Retina (tissue), 1 donor: ENCODE measurements around the gene ACBD4.
"Not testable (repeated sequence)": the region's sequence is repeated elsewhere in the genome, so short reads cannot be mapped to it uniquely, and the experiment has no call there.

ENCODE experiments used
- DNase-seq: peaks from one replicate; pipeline ENCODE4 v3.0.0-alpha.2; 2016

Gene ACBD4

GRCh38 chr17:45121055-45121454, 14.4 kb upstream of the ACBD4 start:
- no peak for DNase-seq

GRCh38 chr17:45123076-45123770, 12.3 kb upstream of the ACBD4 start:
- no peak for DNase-seq

- no peak for DNase-seq
These were observed 11.3 kb upstream of the ACBD4 start for GRCh38 chr17:45123930-45124796.

GRCh38 chr17:45124797-45125122, 10.7 kb upstream of the ACBD4 start:
- not testable (repeated sequence) for DNase-seq

DNA sequence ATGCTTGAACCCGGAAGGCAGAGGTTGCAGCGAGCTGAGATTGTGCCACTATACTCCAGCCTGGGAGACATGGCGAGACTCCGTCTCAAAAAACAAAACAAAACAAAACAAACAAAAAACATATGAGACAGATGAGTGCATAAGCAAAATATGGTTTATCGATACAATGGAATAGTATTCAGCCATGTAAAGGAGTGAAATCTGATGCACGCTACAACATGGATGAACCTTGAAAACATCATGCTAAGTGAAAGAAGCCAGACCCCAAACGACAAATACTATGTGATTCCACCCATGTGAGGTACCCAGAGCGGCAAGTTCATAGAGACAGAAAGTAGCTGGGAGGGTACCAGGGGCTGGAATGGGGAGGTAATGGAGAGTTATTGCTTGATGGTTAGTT, 10.0 kb upstream of the ACBD4 start:
- no peak for DNase-seq

- no peak for DNase-seq
These were observed 8.3 kb upstream of the ACBD4 start for GRCh38 chr17:45127207-45127547.

- DNase-seq, result no peak
These were observed 7.8 kb upstream of the ACBD4 start for GRCh38 chr17:45127548-45128300.

GRCh38 chr17:45128331-45128730, 7.2 kb upstream of the ACBD4 start:
- no peak for DNase-seq

- no peak for DNase-seq
These were observed 6.5 kb upstream of the ACBD4 start for GRCh38 chr17:45128989-45129388.

DNA sequence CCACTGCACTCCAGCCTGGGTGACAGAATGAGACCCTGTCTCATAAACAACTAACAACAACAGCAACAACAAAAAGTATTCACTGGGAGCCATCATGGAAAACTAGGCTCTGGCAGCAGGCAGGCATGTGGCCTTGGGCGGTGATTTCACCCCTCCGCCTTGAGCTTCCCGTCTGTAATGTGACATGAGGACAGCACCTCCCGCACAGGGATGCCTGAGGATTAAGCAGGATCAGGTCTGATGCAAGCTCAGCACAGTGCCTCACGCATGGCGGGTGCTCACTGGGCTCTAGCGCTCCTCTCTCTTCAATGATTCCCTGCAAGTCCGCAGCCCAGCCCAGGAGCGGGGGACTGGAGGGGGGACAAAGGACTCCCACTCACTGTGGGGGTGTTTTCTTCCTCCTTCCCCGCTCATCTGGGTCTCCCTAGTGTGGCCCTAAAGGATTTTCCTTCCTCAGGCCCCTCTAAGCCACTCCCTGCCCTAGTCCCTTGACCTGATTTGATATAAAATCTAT, 6.0 kb upstream of the ACBD4 start:
- DNase-seq, result peak; percentile 38

DNA sequence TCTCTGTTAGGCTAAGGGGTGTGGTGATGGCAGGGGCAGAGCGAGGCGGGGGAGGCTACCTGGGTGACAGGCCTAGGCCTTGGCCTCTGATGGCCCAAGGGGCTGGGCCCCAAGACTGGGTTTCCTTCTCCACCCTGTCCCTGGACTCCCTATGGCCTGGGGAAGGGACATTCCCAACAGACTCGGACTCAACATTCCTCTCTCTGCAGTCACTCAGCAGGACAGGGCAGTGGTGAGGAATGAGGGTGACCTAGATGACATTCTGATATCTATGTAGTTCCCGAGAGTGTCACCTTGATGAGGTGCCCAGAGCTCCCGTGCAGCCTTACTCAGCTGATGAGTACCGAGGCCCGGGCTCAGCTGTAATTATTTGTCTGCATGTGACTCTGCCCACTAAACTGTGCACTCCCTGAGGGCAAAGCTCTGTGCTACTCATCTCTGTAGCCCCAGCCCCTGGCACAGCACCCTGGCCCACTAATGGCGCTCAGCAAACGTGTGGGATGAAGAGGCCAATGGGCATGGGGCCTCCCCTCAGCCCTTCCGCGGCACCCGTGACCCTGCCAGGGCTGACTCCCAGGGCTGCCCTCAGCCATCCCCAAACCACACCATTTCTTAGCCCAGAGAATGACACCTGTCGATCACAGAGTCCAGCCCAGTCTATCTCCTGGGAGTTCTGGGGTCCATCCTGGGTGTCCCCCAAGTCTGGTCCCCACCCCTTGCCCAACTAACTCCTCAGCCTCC, 5.4 kb upstream of the ACBD4 start:
- DNase-seq, result no peak

DNA sequence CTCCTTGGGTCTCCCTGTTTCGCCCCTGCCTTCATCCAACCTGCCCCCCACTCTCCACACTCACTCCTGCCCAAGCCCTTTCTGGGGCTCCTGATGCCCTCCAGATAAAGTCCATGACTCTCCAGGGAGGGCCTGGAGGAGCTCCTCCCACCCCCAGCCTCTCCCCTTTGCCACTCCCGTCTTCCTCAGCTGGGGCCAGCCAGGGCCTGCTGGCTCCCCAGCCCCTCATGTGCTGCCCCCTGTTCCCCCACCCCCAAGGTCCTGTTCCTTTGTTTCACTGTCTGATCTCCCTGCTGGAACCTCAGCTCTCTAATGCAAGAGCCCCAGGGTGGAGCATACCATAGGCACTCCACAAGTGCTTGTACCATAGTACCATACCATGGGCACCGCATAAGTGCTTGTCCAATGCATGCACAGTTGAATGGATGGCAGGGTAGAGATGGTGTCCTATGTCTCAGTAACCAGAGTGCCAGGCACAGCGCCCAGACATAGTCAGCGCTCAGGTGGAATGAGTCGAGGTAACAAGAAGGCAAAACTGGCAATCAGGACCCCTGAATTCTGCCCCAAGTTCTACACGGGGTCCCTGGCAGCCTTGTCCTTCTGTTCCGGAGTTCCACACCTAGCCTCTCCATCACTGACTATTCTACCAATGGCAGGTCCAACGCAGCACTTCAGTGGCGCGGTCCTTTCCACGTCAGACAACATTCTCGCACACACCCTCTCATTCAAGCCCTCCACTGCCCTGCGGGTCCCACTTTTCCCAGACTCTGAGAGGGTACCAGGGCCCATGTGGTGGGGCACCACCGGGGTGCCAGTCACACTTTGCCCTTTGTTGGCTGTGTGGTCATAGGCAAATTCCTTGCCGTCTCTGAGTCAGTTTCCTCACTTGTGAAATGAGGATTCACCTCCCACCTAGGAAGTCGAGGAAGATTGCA, 4.5 kb upstream of the ACBD4 start:
- no peak for DNase-seq

GRCh38 chr17:45131616-45132319, 3.7 kb upstream of the ACBD4 start:
- DNase-seq, result peak; percentile 88

DNA sequence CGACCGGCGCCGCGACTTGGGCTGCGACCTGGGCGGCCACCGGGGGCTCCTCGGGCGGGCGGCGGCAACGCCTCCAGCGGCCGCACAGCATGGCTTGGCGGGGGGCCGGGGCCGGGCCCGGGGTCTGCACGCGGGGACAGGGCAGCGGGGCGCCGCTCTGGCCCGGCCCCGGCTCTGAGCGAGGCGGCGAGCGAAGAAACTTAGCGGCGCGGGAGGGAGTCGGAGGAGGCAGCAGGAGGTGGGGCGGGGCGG, 3.2 kb upstream of the ACBD4 start, which contains the start of gene PLCD3:
PLCD3 (minus strand) TSS at position 196 of the 252 bp plus-strand sequence; CDS start at position 91, 105 bp downstream.
- DNase-seq, result no peak

GRCh38 chr17:45132572-45133463, 2.7 kb upstream of the ACBD4 start:
- DNase-seq, result peak; percentile 89

DNA sequence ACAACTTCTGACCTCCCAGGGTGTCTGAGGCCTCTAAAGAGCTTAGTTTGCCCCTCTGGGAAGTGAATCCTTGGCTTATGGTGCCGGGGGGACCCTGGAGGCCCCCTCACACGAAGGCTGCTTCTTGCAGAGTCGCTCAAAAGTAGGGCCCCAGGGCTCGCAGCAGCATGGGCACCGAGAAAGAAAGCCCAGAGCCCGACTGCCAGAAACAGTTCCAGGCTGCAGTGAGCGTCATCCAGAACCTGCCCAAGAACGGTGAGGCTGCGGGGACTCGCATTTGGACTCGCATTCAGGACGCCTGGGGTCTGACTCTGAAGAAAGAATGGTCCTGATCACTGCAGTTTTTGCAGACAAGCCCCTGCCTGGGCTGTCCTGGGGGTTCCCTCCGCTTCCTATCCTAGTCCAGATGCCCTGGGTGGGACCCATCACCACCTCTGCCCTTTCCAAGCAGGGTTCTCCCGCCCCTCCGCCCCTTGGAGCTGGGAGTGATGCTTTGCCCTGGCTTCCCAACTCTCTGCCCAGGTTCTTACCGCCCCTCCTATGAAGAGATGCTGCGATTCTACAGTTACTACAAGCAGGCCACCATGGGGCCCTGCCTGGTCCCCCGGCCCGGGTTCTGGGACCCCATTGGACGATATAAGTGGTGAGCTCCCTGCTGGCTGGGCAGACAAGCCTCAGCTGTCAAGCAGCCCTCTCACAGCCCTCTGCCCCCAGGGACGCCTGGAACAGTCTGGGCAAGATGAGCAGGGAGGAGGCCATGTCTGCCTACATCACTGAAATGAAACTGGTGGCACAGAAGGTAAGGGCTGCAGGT, 698 bp downstream of the ACBD4 start:
- DNase-seq, result peak; percentile 48

GRCh38 chr17:45136846-45137560, 1.5 kb downstream of the ACBD4 start:
- DNase-seq, result no peak

DNA sequence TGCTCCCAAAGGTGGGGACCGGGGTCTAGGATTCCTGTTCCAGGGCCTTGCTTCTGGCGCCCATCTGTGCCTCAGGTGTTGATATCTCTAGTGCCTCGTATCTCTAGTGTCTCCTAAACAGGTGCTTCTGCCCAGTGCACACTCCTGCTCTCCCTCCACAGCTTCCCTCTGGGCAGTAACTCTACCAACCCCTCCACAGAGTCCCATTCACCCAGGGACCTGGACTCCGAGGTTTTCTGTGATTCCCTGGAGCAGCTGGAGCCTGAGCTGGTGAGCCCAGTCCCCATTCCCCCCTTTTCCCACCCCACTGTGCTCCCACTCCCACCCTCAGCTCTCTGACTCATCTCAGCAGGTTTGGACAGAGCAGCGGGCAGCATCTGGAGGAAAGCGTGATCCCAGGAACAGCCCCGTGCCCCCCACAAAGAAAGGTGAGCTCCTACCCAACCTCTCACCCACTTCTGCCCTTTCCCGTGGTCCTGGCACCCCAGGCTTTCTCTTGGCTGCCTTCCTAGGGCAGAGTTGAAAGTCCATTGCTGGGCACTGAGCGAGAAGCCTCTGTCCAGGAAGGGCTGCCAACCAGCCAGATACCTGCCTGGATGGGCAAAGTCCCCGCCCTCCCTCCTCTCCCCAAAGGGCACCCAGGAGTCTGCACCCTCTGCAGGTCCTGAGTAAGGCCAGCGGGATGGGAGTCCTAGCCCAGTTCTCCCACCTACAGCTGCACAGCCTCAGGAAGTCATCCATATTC, 2.2 kb downstream of the ACBD4 start:
- no peak for DNase-seq
